K562 (cell line): ENCODE data around the gene FAM107B. TPM values are rescaled to one million over a fixed set of nuclear protein-coding genes. Genes with fewer than 3 reads are reported as not detected.
A peak's percentile ranks its signal among the peaks of the same experiment; 100 is the strongest.

Experiments
- ATAC-seq: fragments of 200-7000 bp; cut with Tn5 transposase; 3 replicates; pipeline ENCODE4 v1.9.1; 2020; ENCODE audit warnings: moderate library complexity
- BruUV-seq: library from RNA; stranded (reverse); fragments of 400-500 nt; replicated peaks from 2 replicates; lab custom pipeline; 2021; lab: Mats Ljungman, UMichigan
- CTCF ChIA-PET: fragments of 300-600 bp; formaldehyde crosslinking; extraction: SDS; loops from one replicate; lab custom pipeline; 2021; ENCODE audit warnings: low intra/inter-chr PET ratio; lab: Yijun Ruan, JAX
- POLR2A ChIA-PET: fragments of 300-600, 350-650 bp; sonication (Branson Sonifier 250); formaldehyde crosslinking; extraction: SDS; loops from one replicate; lab custom pipeline; 2021; ENCODE audit warnings: antibody characterized with exemption, inconsistent platforms; lab: Yijun Ruan, JAX
- DNase-seq, 4 experiments: peaks; one replicate each; pipeline versions ENCODE4 v3.0.0 to v3.0.0-alpha.2; 2011 to 2018; ENCODE audit warnings: low spot score in 3 of 4, mixed read lengths in 3 of 4; ENCODE audit errors: extremely low read depth in 1 of 4
- FAIRE-seq: peaks from 2 replicates; lab custom pipeline; 2011; peaks lifted over from hg19 to GRCh38; lab: Jason Lieb, UNC
- H2AFZ ChIP-seq: 2 replicates; pipeline ENCODE4 v1.6.0; 2011; ENCODE audit warnings: low read depth, low read length, control low read depth, inconsistent platforms
- H3K27ac ChIP-seq: fragments of 200-600 bp; 3 replicates; pipeline ENCODE4 v1.8.0; 2011; ENCODE audit warnings: low read depth, mild to moderate bottlenecking, control low read depth, inconsistent platforms, low read length, moderate library complexity, mixed read lengths; ENCODE audit errors: extremely low read depth
- H3K27me3 ChIP-seq, 2 experiments: fragments of 300-600 bp in 1 of 2; 2 replicates in 1 of 2; 3 replicates in 1 of 2; pipeline versions ENCODE4 v1.6.0 to v1.8.0; 2011; ENCODE audit warnings: inconsistent platforms in 2 of 2, low read length in 2 of 2, mild to moderate bottlenecking in 1 of 2, mixed read lengths in 1 of 2, moderate library complexity in 1 of 2; ENCODE audit not compliant: control insufficient read depth in 2 of 2, insufficient read depth in 2 of 2
- H3K36me3 ChIP-seq: fragments of 300-600 bp; 3 replicates; pipeline ENCODE4 v1.8.0; 2011; ENCODE audit warnings: mild to moderate bottlenecking, low read length, inconsistent platforms; ENCODE audit not compliant: control insufficient read depth, insufficient read depth
- H3K4me1 ChIP-seq, 2 experiments: fragments of 200-600 bp in 1 of 2; replicated peaks in 1 of 2; 2 replicates in 1 of 2; 3 replicates in 1 of 2; pipeline versions ENCODE4 v1.5.1 to v1.8.0; 2011; ENCODE audit warnings: inconsistent platforms in 2 of 2, low read length in 2 of 2, mild to moderate bottlenecking in 1 of 2, mixed read lengths in 1 of 2, moderate library complexity in 1 of 2; ENCODE audit not compliant: control insufficient read depth in 2 of 2, insufficient read depth in 2 of 2
- H3K4me2 ChIP-seq: 2 replicates; pipeline ENCODE4 v1.6.1; 2011; ENCODE audit warnings: low read length, control low read depth, inconsistent platforms, mixed read lengths; ENCODE audit not compliant: insufficient read depth
- H3K4me3 ChIP-seq: fragments of 200-600 bp; sonication (generic), shearing (Covaris generic); 2 replicates; pipeline ENCODE4 v1.5.1; 2016; ENCODE audit warnings: control low read depth, inconsistent platforms
- H3K79me2 ChIP-seq: fragments of 200-600 bp; 3 replicates; pipeline ENCODE4 v1.8.0; 2011; ENCODE audit warnings: low read length, inconsistent platforms; ENCODE audit not compliant: control insufficient read depth, insufficient read depth
- H3K9ac ChIP-seq, 2 experiments: 2 replicates each; pipeline versions ENCODE4 v1.6.0 to v1.6.1; 2011; ENCODE audit warnings: low read depth in 2 of 2, low read length in 2 of 2, control low read depth in 1 of 2, inconsistent platforms in 1 of 2, mild to moderate bottlenecking in 1 of 2, mixed read lengths in 1 of 2; ENCODE audit not compliant: insufficient read depth in 1 of 2
- H3K9me1 ChIP-seq: one replicate; pipeline ENCODE4 v1.6.0; 2011; ENCODE audit warnings: inconsistent platforms, mild to moderate bottlenecking, low read length, moderate library complexity; ENCODE audit not compliant: control insufficient read depth, insufficient read depth
- H3K9me3 ChIP-seq: replicated peaks from 2 replicates; pipeline ENCODE4 v1.5.1; 2011; ENCODE audit warnings: low read depth, low read length, inconsistent platforms; ENCODE audit not compliant: control insufficient read depth, insufficient read depth
- H4K20me1 ChIP-seq: replicated peaks from 2 replicates; pipeline ENCODE4 v1.6.1; 2011; ENCODE audit warnings: low read length, inconsistent platforms, mixed read lengths; ENCODE audit not compliant: control insufficient read depth, insufficient read depth
- FOXK1 ChIP-seq: sonication (generic); formaldehyde crosslinking; IDR thresholded peaks from 2 replicates; pipeline ENCODE4 v1.8.0; 2022; ENCODE audit warnings: missing genetic modification reagents, mild to moderate bottlenecking, borderline replicate concordance
- MCM2 ChIP-seq: fragments of 450-650 bp; IDR thresholded peaks from 2 replicates; pipeline ENCODE4 v1.6.1; 2017; ENCODE audit warnings: low read depth, mild to moderate bottlenecking
- NR1H2 ChIP-seq: sonication (generic); formaldehyde crosslinking; IDR thresholded peaks from 2 replicates; pipeline ENCODE4 v1.4.0; 2020; ENCODE audit warnings: mild to moderate bottlenecking, missing genetic modification reagents
- RFX1 ChIP-seq: fragments of 450-650 bp; IDR thresholded peaks from 2 replicates; pipeline ENCODE4 v1.6.1; 2016; ENCODE audit warnings: mild to moderate bottlenecking, moderate library complexity
- ZNF764 ChIP-seq: fragments of 250-450 bp; sonication (Bioruptor Pico); IDR thresholded peaks from 2 replicates; pipeline ENCODE4 v1.4.0; 2020; ENCODE audit warnings: low read depth, mild to moderate bottlenecking, moderate library complexity
- WGBS: fragments of 100-300 bp; shearing (Covaris generic); methylation state at CpG from one replicate; pipeline ENCODE4 v1.1.6; 2016; ENCODE audit warnings: low coverage, mixed read lengths; ENCODE audit not compliant: insufficient coverage; ENCODE audit errors: missing lambda C conversion rate; 5-methylcytosine and 5-hydroxymethylcytosine counted together
- in situ Hi-C: fragments of 300-500 bp; cut with MboI; formaldehyde crosslinking; loops from 4 replicates; pipeline ENCODE4 v1.15.0; 2018; ENCODE audit warnings: inconsistent platforms, mixed read lengths
- intact Hi-C: fragments of 100-400 bp; cut with micrococcal nuclease; formaldehyde crosslinking; loops from 2 replicates; pipeline ENCODE4 v1.14.2; 2022
- polyA plus RNA-seq, 8 experiments: library from polyadenylated mRNA; depleted of rRNA in 4 of 8; stranded (reverse) in 5 of 8; unstranded in 3 of 8; fragments of >200 nt; fragmentation: Nextera tagmentation in 2 of 8; fragmentation: Illumina TruSeq in 1 of 8; extraction: Ambion mirVana in 2 of 8; extraction: Trizol in 1 of 8; gene quantifications; 2 replicates each; pipeline versions ENCODE4 v1.2.1 to v1.2.3, GENCODE V29; 2011 to 2014; ENCODE audit warnings: inconsistent platforms in 1 of 8, missing spikeins in 1 of 8
- total RNA-seq, 7 experiments: library from RNA; depleted of rRNA in 6 of 7; stranded (reverse); fragments of >200 nt in 6 of 7; fragmentation: Illumina TruSeq in 2 of 7; extraction: Trizol in 2 of 7; gene quantifications; 2 replicates each; pipeline versions ENCODE4 v1.2.1 to v1.2.3, GENCODE V29; 2011 to 2021; ENCODE audit warnings: low replicate concordance in 1 of 7
- TF ChIP-seq, protein P1 (sequence below), 2 experiments: fragments of 450-650 bp; formaldehyde crosslinking in 1 of 2; IDR thresholded peaks; 2 replicates each; pipeline versions ENCODE4 v1.4.0 to v1.6.1; 2014 to 2020; ENCODE audit warnings: mild to moderate bottlenecking in 2 of 2, borderline replicate concordance in 1 of 2, low read depth in 1 of 2
- TF ChIP-seq, protein P2 (sequence below): sonication (generic); IDR thresholded peaks from 2 replicates; pipeline ENCODE4 v1.6.1; 2016

FAM107B gene
- total and polyA plus RNA-seq, 9 of the 15 experiments (the other 6 are each of a cell fraction or from before 2014, with no cell fraction given): 0.40 to 2.8 (median 1.4) TPM

DNA sequence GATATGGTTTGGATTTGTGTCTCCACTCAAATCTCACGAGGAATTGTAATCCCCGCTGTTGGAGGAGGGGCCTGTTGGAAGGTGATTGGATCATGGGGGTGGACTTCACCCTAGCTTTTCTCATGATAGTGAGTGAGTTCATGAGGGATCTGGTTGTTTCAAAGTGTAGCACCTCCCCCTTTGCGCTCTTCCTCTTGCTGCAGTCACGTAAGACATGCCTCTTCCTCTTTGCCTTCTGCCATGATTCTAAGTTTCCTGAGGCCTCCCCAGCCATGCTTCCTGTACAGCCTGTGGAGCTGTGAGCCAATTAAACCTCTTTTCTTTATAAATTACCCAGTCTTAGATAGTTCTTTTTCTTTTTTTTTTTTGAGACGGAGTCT is 46.1 kb upstream of the FAM107B start (continued):
- no peak for TF ChIP-seq ZNF764 (CRISPR knock-in tag)
- TF ChIP-seq, all 486 proteins: peak for 5

DNA sequence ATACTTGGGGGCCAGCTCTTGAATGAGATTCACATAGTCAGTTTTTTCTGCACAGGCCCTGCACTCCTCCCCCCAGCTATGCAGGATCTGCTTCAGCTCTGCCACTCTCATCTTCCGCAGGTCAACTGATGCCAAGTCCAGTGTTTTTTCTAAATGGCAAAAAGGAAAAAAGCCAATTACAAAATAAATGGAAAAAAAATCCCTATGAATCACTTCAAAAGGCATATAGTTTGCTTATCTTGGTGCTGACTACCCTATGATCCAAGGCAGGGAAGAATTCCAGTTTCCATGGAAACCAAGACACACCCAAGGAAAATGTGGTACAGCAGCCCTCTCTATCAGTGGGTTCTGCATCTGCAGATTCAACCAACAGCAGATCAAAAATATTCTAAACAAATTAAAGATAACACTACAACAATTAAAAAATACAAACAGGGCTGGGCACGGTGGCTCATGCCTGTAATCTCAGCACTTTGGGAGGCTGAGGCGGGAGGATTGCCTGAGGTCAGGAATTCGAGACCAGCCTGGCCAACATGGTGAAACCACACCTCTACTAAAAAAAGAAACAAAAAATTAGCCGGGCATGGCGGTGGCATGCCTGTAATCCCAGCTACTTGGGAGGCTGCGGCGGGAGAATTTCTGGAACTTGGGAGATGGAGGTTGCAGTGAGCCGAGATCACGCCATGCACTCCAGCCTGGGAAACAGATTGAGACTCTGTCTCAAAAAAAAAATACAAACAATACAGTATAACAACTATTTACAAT is 45.5 kb upstream of the FAM107B start:
- BruUV-seq: no TSS peak
- Histone ChIP-seq H3K4me2 (peak overlapping the region; percentile 51), H3K9ac (no peak overlapping the region), H4K20me1 (no peaks in the 10 kb centered on the region), H2AFZ (peak overlapping the region; percentile 79), H3K4me1 (no peaks in the 10 kb centered on the region; a peak in 1 of 5 replicates), H3K9me3 (no peaks in the 10 kb centered on the region), H3K9me1 (no peaks in the 10 kb centered on the region), H3K79me2 (no peaks in the 10 kb centered on the region), H3K4me3 (no peak overlapping the region), H3K36me3 (no peaks in the 10 kb centered on the region), H3K27me3 (peaks cover 8 to 10% of the 10 kb centered on the region in 2 experiments; a peak in 4 of 5 replicates), H3K27ac (no peak overlapping the region)
- WGBS: 36% methylated on average over 10 of the region's 10 CpGs
- no peak for FAIRE-seq
- in situ Hi-C loops (no loop called here), intact Hi-C loops (no loop called here)
- ATAC-seq: no peak
- ChIA-PET POLR2A (interaction anchor here (1.1 kb wide), 1 partner anchor 17 kb away, joined by 3 read pairs; the partner anchor contains the start of gene CDNF), CTCF (no interaction called here)
- TF ChIP-seq MCM2 (no peak), NR1H2 (CRISPR knock-in tag) (no peak), FOXK1 (no peak), RFX1 (peak; percentile 82)
- TF ChIP-seq, protein P1, sequence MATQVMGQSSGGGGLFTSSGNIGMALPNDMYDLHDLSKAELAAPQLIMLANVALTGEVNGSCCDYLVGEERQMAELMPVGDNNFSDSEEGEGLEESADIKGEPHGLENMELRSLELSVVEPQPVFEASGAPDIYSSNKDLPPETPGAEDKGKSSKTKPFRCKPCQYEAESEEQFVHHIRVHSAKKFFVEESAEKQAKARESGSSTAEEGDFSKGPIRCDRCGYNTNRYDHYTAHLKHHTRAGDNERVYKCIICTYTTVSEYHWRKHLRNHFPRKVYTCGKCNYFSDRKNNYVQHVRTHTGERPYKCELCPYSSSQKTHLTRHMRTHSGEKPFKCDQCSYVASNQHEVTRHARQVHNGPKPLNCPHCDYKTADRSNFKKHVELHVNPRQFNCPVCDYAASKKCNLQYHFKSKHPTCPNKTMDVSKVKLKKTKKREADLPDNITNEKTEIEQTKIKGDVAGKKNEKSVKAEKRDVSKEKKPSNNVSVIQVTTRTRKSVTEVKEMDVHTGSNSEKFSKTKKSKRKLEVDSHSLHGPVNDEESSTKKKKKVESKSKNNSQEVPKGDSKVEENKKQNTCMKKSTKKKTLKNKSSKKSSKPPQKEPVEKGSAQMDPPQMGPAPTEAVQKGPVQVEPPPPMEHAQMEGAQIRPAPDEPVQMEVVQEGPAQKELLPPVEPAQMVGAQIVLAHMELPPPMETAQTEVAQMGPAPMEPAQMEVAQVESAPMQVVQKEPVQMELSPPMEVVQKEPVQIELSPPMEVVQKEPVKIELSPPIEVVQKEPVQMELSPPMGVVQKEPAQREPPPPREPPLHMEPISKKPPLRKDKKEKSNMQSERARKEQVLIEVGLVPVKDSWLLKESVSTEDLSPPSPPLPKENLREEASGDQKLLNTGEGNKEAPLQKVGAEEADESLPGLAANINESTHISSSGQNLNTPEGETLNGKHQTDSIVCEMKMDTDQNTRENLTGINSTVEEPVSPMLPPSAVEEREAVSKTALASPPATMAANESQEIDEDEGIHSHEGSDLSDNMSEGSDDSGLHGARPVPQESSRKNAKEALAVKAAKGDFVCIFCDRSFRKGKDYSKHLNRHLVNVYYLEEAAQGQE (IDR thresholded peaks at IDR 0.05; ENCODE audit: borderline replicate concordance): no peak
- TF ChIP-seq, protein P1 (CRISPR knock-in tag; IDR thresholded peaks at IDR 0.05; ENCODE audit: low read depth): no peak
- TF ChIP-seq, protein P2, sequence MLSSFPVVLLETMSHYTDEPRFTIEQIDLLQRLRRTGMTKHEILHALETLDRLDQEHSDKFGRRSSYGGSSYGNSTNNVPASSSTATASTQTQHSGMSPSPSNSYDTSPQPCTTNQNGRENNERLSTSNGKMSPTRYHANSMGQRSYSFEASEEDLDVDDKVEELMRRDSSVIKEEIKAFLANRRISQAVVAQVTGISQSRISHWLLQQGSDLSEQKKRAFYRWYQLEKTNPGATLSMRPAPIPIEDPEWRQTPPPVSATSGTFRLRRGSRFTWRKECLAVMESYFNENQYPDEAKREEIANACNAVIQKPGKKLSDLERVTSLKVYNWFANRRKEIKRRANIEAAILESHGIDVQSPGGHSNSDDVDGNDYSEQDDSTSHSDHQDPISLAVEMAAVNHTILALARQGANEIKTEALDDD: no peak
- no peak for DNase-seq
